HG02763 (cell line): Measurements from ENCODE around the gene ACER2.

Experiments
- ATAC-seq: cut with Tn5 transposase; IDR thresholded peaks from one replicate; pipeline ENCODE4 v1.9.1; 2021; ENCODE audit warnings: mild to moderate bottlenecking, moderate library complexity; ENCODE audit not compliant: unreplicated experiment

ACER2 gene

DNA sequence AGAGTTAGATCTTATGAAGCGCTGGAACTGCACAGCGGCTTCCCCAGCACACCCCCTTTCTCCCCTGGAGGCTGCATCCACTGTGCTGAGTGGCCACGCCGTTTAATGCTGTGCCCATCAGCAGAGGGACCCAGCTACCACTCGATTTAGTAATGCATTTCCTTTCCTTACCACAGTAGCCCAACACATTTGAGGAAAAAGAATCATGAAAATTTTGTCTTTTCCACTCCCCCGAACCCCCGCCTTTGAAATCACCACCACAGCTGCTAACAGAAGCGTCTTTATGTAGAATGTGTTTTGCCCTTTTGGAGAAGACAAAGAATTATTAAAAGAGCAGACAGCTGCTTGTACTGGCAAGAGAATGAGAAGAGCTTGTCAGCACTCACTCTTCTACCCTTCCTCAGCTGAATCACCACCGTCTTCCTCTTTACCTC is 73.2 kb downstream of the ACER2 start:
- no peak for ATAC-seq

DNA sequence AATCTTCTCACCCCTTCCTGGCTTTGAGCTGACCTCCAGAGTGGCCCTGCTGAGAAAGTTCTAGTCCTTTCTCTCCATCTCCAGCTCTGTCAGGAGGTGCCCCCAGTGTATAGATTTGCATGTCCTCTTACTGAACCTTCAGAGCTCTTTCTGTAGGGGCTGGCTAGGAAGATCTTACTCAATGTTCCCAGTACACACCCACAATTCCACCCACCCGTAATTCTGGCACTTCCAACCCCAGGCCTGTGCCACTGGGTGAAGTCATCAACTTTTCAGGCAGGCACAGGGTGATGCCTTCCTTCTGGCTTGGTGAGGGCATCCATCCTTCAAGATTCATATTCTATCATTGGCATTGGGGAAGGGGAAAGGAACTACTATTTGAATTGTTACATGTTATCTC is 75.9 kb downstream of the ACER2 start:
- no peak for ATAC-seq

- no peak for ATAC-seq
Measured at GRCh38 chr9:19485193-19485592, 76.4 kb downstream of the ACER2 start.

DNA sequence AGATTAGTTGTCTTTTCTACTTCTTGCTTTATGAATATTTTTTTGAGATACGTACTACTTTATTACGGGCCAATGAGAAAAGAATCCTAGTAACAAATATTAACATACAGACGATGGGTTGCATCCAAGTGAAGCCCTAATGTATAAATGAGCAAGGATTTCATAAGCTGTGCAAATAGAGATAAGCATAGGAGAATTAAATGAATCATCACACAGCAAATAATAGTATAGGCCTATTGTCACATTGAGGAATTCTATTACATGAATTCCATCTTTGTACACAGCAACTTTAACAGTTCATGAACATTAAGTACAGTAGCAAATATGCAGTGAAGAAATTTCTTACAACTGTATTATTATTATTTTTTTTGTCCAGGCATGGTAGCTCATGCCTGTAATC is 78.0 kb downstream of the ACER2 start:
- ATAC-seq = no peak

GRCh38 chr9:19488721-19489120 is 79.9 kb downstream of the ACER2 start:
- ATAC-seq = no peak

DNA sequence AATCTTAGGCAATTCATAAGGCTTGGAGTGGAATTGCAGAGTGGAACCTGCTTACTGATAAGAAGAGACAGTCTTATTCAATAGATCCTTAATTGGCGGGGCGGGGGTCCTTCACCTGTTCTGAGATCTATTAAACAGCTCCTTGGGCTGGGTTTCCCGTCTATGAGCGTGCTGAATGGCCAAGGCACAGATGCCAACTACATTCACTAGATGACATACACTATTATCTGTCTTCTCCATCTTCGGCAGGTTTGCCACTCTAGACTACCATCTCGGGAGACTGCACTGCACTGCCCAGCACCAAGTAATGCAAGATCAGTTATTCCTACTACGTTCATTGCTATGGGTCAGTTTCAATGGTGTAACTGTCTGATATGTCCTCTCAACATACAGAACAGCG is 81.5 kb downstream of the ACER2 start:
- no peak for ATAC-seq

DNA sequence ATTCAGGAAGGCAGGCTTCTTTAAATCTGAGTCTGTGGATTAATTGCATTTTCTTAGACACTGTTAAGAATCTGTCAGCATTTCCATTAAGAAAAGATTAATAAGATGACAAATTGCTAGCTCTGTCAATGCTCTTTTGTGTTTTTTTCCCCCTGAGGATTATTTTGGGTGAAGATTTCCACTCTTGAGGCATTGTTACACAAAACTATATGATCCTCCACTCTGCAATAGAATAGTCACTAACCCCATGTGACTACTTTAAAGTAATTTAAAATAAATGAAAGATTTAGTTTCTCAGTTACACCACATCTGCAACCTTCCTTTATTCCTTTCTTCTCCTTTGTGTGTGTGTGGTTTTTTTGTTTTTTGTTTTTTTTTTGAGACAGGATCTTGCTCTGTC is 82.0 kb downstream of the ACER2 start:
- ATAC-seq = no peak

GRCh38 chr9:19492775-19493173 is 84.0 kb downstream of the ACER2 start:
- no peak for ATAC-seq

DNA sequence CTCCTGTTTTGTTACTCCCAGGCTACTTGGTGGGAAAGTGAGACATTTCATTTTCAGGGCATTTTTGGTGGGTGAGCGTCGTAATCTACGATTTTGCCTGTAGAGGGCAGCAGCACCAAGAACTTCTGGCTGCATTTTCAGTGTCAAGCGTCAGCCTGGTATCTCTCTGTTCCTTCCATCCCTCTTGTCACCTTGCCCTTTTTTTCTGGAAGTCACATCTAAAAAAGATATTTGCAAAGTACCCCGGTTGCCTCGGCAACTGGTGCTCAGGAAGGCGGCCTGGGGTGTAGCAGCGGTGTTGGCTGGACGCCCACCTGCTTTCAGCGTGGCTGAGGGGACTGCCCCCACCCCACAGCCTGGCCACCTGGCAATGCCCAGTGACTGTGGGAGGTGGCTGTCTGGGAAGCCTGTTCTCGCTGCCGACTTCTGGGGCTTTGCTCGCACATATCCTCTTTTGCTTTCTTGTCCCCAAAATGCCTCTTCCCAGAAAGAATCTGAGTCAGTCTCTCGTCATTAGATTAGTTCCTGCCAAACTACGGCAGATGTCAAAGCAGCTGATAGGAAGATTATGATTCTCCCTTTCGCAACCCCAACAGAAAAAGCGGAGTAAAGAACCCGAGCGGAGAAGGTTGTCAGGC is 84.5 kb downstream of the ACER2 start:
- peak; percentile 71 for ATAC-seq

- no peak for ATAC-seq
Measured at GRCh38 chr9:19493876-19494275, 85.1 kb downstream of the ACER2 start.

DNA sequence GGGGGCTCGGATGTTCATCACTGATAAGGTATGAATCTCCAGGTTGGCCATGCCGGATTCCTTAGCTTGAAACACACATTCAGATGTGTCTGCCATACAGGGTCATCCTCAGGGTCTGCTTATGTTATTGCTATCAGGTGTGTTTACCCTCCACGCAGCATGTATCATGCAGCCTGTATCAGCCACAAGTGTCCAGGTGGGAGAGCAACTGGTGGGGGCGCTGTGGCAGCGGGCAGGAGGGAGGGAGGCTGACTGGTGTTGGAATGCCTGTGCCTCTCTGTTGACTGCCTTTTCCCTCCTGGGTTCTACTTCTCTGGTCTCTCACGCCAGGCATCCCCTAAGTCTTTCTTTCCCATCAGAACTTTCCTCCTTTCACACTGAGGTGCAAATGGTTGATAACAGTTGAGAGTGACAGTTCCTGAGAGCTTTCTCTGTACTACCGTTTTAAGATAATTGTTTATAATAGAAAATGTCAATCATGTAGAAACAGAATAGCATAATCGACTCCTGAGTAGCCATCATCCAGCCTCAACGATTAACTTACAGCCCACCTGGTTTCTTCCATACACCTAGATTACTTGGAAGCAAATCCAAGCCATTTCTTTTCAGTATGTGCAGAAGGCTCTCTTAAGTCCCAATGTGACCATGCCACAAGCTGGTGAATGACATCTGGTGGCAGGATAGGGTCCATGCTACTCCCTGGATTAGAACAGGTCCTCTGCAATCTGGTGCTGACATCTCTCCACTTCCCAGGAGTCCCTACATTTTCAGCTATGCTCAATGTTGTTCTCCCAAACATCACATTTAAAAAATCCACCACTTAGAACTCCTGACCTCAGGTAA is 86.6 kb downstream of the ACER2 start:
- ATAC-seq = no peak

DNA sequence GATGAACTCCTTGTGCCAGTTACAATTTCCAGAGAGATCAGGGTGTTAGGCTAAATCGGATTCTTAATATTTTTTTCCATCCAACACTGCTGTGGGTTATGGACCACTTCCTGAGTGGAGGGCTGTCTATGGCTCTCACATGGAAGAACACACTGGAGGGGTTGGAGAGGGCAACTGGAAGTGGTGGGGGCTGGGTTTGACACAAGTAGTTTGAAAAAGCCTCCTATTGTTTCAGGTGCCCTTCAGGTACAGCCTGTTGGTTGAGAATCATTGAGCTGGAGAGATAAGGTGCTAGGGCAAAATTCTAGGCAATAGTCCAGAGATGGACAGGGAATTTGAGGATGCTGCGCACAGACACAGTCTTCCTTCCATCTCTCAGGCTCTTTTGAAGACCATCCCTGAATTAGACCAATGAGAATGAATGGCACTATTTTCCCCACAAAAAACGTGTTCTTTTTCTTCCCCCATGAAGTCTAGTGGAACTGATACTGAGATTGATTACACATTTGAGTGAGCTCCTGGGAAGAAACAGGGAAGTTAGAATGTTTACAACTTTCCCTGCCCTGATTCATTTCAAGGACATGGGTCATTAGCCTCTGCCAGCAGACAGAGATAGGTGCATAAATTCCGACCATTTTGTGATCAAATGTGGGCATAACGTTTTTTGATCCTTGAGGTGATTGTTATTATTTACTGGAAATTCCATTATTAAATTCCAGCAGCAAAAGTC is 87.7 kb downstream of the ACER2 start:
- ATAC-seq = no peak

DNA sequence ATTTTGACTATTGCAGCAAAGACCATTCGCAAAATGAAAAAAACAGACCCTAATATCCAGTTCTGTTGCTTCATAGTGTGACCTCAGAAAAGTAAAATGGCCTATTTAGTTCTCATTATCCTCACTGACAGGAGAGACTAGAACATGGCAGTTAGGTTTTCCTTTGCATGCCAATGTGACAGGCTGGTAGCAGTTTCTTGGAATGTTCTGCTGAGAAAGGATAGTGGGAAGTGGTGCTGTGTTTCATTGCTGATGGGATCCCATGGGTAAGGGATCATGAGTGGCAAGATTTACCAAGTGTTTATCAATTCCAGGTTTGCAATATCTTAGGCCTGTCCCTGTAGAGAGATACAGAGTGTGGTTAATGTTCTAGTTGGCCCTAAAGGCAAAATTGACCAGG is 88.5 kb downstream of the ACER2 start:
- no peak for ATAC-seq

DNA sequence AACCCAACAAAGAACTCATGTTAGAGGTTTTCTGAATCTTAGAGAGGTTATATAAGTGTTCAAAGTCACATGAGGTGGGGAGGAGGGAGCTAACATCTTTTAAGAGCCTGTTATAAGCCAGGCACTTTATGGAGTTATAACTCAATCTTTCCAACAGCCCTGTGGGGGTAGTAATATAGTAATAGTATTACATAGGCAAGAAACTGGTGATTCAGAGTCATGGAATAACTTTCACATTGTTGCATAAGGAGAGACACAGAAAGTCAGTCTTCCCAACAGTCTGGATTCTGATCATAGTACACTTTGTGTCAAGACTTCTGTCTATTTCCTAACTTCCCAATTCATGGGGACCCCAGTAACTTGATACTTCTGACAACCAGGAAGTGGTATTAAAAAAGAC is 89.2 kb downstream of the ACER2 start:
- ATAC-seq = no peak
